K562 (cell line): ENCODE results near the gene UBE3B. TPM values are rescaled to one million over a fixed set of nuclear protein-coding genes. Genes with fewer than 3 reads are reported as not detected.

Experiments used
- MED1 ChIP-seq: sonication (generic); formaldehyde crosslinking; IDR thresholded peaks from 2 replicates; pipeline ENCODE4 v1.8.1; 2023; ENCODE audit warnings: missing genetic modification reagents, borderline replicate concordance
- RBM39 ChIP-seq: fragments of 200-400 bp; formaldehyde crosslinking; optimal IDR thresholded peaks from 2 replicates; pipeline ENCODE3; 2018; ENCODE audit warnings: low read depth, low read length
- RHOXF2B ChIP-seq: fragments of 250-450 bp; sonication (Bioruptor Pico); conservative IDR thresholded peaks from 2 replicates; pipeline ENCODE4 v1.5.1; 2021
- TAF9B ChIP-seq: fragments of 450-650 bp; IDR thresholded peaks from 2 replicates; pipeline ENCODE4 v1.6.1; 2018; ENCODE audit warnings: mild to moderate bottlenecking; ENCODE audit not compliant: partially characterized antibody
- polyA plus RNA-seq, 8 experiments: library from polyadenylated mRNA; depleted of rRNA in 4 of 8; stranded (reverse) in 5 of 8; unstranded in 3 of 8; fragments of >200 nt; fragmentation: Nextera tagmentation in 2 of 8; fragmentation: Illumina TruSeq in 1 of 8; extraction: Ambion mirVana in 2 of 8; extraction: Trizol in 1 of 8; gene quantifications; 2 replicates each; pipeline versions ENCODE4 v1.2.1 to v1.2.3, GENCODE V29; 2011 to 2014; ENCODE audit warnings: inconsistent platforms in 1 of 8, missing spikeins in 1 of 8
- total RNA-seq, 7 experiments: library from RNA; depleted of rRNA in 6 of 7; stranded (reverse); fragments of >200 nt in 6 of 7; fragmentation: Illumina TruSeq in 2 of 7; extraction: Trizol in 2 of 7; gene quantifications; 2 replicates each; pipeline versions ENCODE4 v1.2.1 to v1.2.3, GENCODE V29; 2011 to 2021; ENCODE audit warnings: low replicate concordance in 1 of 7
- TF ChIP-seq, protein P1 (sequence below): fragments of 450-650 bp; IDR thresholded peaks from 2 replicates; pipeline ENCODE4 v1.6.1; 2016; ENCODE audit warnings: mild to moderate bottlenecking, moderate library complexity
- TF ChIP-seq, protein P2 (sequence below): fragments of 200-400 bp; formaldehyde crosslinking; IDR thresholded peaks from 2 replicates; pipeline ENCODE4 v1.6.1; 2017; ENCODE audit warnings: mild to moderate bottlenecking, low read depth, low read length, moderate library complexity

Gene UBE3B
- total and polyA plus RNA-seq, 9 of the 15 experiments (the other 6 are each of a cell fraction or from before 2014, with no cell fraction given) = 7.6 to 23.6 (median 15.5) TPM

DNA sequence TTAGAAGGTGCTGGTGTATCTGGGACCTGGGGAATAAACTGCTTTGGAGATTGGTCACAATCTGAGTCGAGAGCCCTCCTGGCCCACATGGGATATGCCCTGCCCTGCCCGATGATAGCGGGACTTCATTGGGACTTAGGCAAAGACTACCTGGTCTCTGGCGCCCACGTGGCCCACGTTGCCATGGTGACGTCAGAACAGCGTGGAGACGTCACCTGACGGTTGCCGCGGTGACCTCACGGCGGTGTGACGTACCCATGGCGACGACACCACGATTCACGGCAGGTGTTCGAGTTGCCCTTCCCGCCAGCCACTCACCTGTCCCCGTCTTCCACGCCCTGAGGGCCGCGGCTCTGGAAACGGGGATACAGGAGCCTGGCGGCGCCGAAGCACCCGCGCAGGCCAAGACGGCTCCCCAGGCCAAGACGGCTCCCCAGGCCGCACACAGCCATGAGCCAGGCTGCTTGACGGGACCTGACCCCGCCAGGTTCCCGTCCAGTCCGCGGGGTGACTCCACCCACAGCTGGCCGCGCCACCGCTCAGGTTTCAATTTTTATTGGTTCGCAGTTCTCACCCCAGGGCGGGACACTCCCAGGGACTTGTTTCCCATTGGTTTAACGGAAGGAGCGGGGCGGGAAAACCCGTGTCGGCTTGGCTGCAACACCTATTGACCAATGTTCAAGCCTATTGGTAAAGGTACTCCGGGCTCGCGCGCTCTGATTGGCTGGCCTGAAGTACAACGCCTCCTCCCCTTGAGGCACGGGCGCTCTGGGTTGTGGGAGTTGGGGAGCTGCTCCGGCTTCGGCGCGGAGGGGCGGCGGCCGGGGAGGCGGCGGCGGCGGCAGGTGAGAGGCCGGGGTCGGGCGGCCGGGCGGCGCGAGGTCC lies 95.8 kb downstream of the UBE3B start, which contains the start of the genes MMAB and MVK (continued):
- TF ChIP-seq, protein P1, sequence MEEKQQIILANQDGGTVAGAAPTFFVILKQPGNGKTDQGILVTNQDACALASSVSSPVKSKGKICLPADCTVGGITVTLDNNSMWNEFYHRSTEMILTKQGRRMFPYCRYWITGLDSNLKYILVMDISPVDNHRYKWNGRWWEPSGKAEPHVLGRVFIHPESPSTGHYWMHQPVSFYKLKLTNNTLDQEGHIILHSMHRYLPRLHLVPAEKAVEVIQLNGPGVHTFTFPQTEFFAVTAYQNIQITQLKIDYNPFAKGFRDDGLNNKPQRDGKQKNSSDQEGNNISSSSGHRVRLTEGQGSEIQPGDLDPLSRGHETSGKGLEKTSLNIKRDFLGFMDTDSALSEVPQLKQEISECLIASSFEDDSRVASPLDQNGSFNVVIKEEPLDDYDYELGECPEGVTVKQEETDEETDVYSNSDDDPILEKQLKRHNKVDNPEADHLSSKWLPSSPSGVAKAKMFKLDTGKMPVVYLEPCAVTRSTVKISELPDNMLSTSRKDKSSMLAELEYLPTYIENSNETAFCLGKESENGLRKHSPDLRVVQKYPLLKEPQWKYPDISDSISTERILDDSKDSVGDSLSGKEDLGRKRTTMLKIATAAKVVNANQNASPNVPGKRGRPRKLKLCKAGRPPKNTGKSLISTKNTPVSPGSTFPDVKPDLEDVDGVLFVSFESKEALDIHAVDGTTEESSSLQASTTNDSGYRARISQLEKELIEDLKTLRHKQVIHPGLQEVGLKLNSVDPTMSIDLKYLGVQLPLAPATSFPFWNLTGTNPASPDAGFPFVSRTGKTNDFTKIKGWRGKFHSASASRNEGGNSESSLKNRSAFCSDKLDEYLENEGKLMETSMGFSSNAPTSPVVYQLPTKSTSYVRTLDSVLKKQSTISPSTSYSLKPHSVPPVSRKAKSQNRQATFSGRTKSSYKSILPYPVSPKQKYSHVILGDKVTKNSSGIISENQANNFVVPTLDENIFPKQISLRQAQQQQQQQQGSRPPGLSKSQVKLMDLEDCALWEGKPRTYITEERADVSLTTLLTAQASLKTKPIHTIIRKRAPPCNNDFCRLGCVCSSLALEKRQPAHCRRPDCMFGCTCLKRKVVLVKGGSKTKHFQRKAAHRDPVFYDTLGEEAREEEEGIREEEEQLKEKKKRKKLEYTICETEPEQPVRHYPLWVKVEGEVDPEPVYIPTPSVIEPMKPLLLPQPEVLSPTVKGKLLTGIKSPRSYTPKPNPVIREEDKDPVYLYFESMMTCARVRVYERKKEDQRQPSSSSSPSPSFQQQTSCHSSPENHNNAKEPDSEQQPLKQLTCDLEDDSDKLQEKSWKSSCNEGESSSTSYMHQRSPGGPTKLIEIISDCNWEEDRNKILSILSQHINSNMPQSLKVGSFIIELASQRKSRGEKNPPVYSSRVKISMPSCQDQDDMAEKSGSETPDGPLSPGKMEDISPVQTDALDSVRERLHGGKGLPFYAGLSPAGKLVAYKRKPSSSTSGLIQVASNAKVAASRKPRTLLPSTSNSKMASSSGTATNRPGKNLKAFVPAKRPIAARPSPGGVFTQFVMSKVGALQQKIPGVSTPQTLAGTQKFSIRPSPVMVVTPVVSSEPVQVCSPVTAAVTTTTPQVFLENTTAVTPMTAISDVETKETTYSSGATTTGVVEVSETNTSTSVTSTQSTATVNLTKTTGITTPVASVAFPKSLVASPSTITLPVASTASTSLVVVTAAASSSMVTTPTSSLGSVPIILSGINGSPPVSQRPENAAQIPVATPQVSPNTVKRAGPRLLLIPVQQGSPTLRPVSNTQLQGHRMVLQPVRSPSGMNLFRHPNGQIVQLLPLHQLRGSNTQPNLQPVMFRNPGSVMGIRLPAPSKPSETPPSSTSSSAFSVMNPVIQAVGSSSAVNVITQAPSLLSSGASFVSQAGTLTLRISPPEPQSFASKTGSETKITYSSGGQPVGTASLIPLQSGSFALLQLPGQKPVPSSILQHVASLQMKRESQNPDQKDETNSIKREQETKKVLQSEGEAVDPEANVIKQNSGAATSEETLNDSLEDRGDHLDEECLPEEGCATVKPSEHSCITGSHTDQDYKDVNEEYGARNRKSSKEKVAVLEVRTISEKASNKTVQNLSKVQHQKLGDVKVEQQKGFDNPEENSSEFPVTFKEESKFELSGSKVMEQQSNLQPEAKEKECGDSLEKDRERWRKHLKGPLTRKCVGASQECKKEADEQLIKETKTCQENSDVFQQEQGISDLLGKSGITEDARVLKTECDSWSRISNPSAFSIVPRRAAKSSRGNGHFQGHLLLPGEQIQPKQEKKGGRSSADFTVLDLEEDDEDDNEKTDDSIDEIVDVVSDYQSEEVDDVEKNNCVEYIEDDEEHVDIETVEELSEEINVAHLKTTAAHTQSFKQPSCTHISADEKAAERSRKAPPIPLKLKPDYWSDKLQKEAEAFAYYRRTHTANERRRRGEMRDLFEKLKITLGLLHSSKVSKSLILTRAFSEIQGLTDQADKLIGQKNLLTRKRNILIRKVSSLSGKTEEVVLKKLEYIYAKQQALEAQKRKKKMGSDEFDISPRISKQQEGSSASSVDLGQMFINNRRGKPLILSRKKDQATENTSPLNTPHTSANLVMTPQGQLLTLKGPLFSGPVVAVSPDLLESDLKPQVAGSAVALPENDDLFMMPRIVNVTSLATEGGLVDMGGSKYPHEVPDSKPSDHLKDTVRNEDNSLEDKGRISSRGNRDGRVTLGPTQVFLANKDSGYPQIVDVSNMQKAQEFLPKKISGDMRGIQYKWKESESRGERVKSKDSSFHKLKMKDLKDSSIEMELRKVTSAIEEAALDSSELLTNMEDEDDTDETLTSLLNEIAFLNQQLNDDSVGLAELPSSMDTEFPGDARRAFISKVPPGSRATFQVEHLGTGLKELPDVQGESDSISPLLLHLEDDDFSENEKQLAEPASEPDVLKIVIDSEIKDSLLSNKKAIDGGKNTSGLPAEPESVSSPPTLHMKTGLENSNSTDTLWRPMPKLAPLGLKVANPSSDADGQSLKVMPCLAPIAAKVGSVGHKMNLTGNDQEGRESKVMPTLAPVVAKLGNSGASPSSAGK = peak; percentile 98
- TF ChIP-seq RHOXF2B (no peak), RBM39 (no peak), TAF9B (peak; percentile 80), MED1 (CRISPR knock-in tag) (no peak)
- TF ChIP-seq, protein P2, sequence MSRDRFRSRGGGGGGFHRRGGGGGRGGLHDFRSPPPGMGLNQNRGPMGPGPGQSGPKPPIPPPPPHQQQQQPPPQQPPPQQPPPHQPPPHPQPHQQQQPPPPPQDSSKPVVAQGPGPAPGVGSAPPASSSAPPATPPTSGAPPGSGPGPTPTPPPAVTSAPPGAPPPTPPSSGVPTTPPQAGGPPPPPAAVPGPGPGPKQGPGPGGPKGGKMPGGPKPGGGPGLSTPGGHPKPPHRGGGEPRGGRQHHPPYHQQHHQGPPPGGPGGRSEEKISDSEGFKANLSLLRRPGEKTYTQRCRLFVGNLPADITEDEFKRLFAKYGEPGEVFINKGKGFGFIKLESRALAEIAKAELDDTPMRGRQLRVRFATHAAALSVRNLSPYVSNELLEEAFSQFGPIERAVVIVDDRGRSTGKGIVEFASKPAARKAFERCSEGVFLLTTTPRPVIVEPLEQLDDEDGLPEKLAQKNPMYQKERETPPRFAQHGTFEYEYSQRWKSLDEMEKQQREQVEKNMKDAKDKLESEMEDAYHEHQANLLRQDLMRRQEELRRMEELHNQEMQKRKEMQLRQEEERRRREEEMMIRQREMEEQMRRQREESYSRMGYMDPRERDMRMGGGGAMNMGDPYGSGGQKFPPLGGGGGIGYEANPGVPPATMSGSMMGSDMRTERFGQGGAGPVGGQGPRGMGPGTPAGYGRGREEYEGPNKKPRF = no peak
